ENCODE results near the gene SPRR1A.

Gene SPRR1A

DNA sequence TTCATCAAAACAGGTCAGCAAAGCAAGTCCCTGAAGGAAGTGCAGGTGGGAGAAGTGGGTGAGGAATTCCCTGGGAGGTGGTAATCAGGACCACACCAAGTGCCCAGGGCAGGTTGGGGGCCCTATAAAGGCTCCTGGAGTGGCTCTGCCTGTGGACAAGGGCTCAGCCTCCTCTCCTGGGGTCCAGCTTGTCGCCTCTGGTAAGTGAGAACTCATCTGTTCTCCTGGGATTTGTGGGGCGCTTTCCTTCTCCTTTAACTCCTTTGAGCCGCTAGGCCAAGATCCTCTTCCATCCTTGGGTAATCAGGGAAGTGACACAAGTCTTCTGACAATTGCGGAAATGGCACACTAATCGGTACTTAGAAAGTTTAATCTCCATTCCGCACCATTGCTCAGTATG, 13.4 kb upstream of the SPRR1A start, which contains the start of gene SPRR4:
TSS of gene SPRR4 (plus strand) at position 154 of the 400 bp plus-strand sequence. CDS start 1,243 bp downstream, outside the sequence.
- no peak within 1 kb of the TSS for H3K4me3 ChIP-seq (ENCODE audit: low read length)
- DNase-seq (ENCODE audit: low read depth): no peak
- no peak for TF ChIP-seq CTCF (IDR thresholded peaks at IDR 0.05; ENCODE audit: insufficient read depth, low read depth, low read length, missing control alignments)

DNA sequence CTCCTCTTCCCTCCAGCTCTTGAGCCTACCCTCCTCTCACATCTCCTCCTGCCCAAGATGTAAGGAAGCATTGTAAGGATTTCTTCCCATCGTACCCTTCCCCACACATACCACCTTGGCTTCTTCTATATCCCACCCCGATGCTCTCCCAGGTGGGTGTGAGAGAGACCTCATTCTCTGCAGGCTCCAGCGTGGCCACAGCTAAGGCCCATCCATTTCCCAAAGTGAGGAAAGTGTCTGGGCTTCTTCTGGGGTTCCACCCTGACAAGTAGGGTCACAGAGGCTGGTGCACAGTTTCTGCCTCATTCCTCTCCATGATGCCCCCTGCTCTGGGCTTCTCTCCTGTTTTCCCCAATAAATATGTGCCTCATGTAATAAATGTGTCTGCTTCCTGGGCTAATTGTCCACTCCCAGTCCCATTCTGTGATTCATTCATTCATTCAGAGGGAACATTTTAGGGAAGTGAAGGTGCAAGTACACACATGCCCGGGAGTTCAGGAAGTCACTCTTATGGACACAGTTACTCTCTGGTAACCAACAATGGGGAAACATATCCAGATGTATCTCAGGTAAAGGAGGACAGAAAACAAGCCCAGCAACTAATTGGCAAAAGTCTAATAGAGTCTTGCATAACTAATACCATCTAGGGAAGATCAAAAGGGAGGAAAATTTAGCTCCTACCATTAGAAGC, 11.5 kb upstream of the SPRR1A start:
- H3K4me3 ChIP-seq (ENCODE audit: low read length): no peak overlapping the region
- peak; percentile 93 for DNase-seq (ENCODE audit: low read depth)
- no peak for TF ChIP-seq CTCF (IDR thresholded peaks at IDR 0.05; ENCODE audit: insufficient read depth, low read depth, low read length, missing control alignments)

DNA sequence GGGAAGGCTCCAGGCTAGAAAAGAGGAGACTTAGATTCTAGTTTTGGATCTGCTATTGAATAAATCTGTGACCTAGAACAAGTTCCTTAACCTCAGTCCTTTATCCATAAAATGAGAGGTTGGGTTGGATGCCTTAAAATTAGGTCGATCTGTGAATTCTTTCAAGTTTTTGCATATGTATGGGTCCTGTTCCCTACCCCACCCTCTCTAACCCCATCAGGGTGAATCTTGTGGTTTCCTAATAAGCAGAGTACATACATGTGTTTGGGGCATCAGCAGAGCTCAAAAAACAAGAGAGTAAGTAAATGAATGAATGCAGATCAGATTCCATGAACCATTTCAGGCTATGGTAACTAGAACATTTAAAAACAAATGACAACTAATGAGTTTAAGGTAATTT, 7.2 kb upstream of the SPRR1A start:
- DNase-seq (ENCODE audit: low read depth): no peak
- TF ChIP-seq CTCF (IDR thresholded peaks at IDR 0.05; ENCODE audit: insufficient read depth, low read depth, low read length, missing control alignments): no peak

GRCh38 chr1:152977614-152978013, 6.3 kb upstream of the SPRR1A start:
- DNase-seq (ENCODE audit: low read depth): no peak
- no peak for TF ChIP-seq CTCF (IDR thresholded peaks at IDR 0.05; ENCODE audit: insufficient read depth, low read depth, low read length, missing control alignments)
- H3K4me3 ChIP-seq (ENCODE audit: low read length): no peak overlapping the region

More for the DNA sequence above, 7.2 kb upstream of the SPRR1A start:
- H3K4me3 ChIP-seq (ENCODE audit: low read length): no peak overlapping the region

- no peak for DNase-seq (ENCODE audit: low read depth)
- no peak for TF ChIP-seq CTCF (IDR thresholded peaks at IDR 0.05; ENCODE audit: insufficient read depth, low read depth, low read length, missing control alignments)
- no peak overlapping the region for H3K4me3 ChIP-seq (ENCODE audit: low read length)
Observed at GRCh38 chr1:152980676-152981075, 3.2 kb upstream of the SPRR1A start.

GRCh38 chr1:152981146-152981871, 2.6 kb upstream of the SPRR1A start:
- no peak for TF ChIP-seq CTCF (IDR thresholded peaks at IDR 0.05; ENCODE audit: insufficient read depth, low read depth, low read length, missing control alignments)
- no peak for DNase-seq (ENCODE audit: low read depth)
- no peak overlapping the region for H3K4me3 ChIP-seq (ENCODE audit: low read length)
